Endothelial cell of umbilical vein (primary cell): ENCODE measurements around the gene CCDC116. TPM values are rescaled to one million over a fixed set of nuclear protein-coding genes. Genes with fewer than 3 reads are reported as not detected.

Source experiments
- BruUV-seq: library from RNA; stranded (reverse); fragments of 400-500 nt; replicated peaks from 2 replicates; lab custom pipeline; 2021; lab: Mats Ljungman, UMichigan
- CTCF ChIA-PET: fragments of 300-600, 350-600 bp; sonication (Branson Sonifier 250); formaldehyde crosslinking; loops from one replicate; lab custom pipeline; 2021; ENCODE audit warnings: antibody characterized with exemption, inconsistent platforms; lab: Charles Lee
- POLR2A ChIA-PET: fragments of 300-600, 350-600 bp; sonication (Branson Sonifier 250); formaldehyde crosslinking; loops from one replicate; lab custom pipeline; 2021; ENCODE audit warnings: antibody characterized with exemption, inconsistent platforms; lab: Charles Lee
- DNase-seq: peaks from one replicate; pipeline ENCODE4 v3.0.0-alpha.2; 2011; ENCODE audit warnings: low read depth, low spot score
- FAIRE-seq: peaks from 2 replicates; lab custom pipeline; 2011; peaks lifted over from hg19 to GRCh38; lab: Jason Lieb, UNC
- H2AFZ ChIP-seq: 2 replicates; pipeline ENCODE4 v1.6.0; 2012; ENCODE audit warnings: low read depth, low read length, control low read depth, inconsistent platforms
- H3K27ac ChIP-seq: 2 replicates; pipeline ENCODE4 v1.5.1; 2011; ENCODE audit warnings: low read depth, mild to moderate bottlenecking, control low read depth, low read length, moderate library complexity; ENCODE audit not compliant: insufficient read depth
- H3K27me3 ChIP-seq, 2 experiments: 2 replicates each; pipeline versions ENCODE4 v1.6.0 to v1.6.1; 2011; ENCODE audit warnings: low read length in 2 of 2, mixed read lengths in 1 of 2; ENCODE audit not compliant: control insufficient read depth in 2 of 2, insufficient read depth in 2 of 2
- H3K36me3 ChIP-seq, 2 experiments: 2 replicates in 1 of 2; 3 replicates in 1 of 2; pipeline ENCODE4 v1.5.1; 2011; ENCODE audit warnings: low read length in 2 of 2, mild to moderate bottlenecking in 1 of 2, moderate library complexity in 1 of 2; ENCODE audit not compliant: control insufficient read depth in 2 of 2, insufficient read depth in 2 of 2; ENCODE audit errors: extremely low read depth in 1 of 2
- H3K4me1 ChIP-seq: 3 replicates; pipeline ENCODE4 v1.5.1; 2011; ENCODE audit warnings: mild to moderate bottlenecking, low read length; ENCODE audit not compliant: control insufficient read depth, insufficient read depth; ENCODE audit errors: extremely low read depth
- H3K4me2 ChIP-seq: 2 replicates; pipeline ENCODE4 v1.6.1; 2011; ENCODE audit warnings: low read length, control low read depth, mixed read lengths; ENCODE audit not compliant: insufficient read depth
- H3K4me3 ChIP-seq, 3 experiments: fragments of 200-600 bp in 1 of 3; sonication (generic), shearing (Covaris generic) in 1 of 3; replicated peaks in 1 of 3; 2 replicates each; pipeline ENCODE4 v1.5.1; 2011 to 2016; ENCODE audit warnings: control low read depth in 3 of 3, low read length in 3 of 3, mild to moderate bottlenecking in 2 of 3, inconsistent platforms in 1 of 3, low read depth in 1 of 3, moderate library complexity in 1 of 3; ENCODE audit not compliant: insufficient read depth in 1 of 3
- H3K79me2 ChIP-seq: 2 replicates; pipeline ENCODE4 v1.6.0; 2012; ENCODE audit warnings: low read length, inconsistent platforms; ENCODE audit not compliant: control insufficient read depth, insufficient read depth
- H3K9ac ChIP-seq: replicated peaks from 2 replicates; pipeline ENCODE3; 2011; ENCODE audit warnings: low read length, control low read depth; ENCODE audit not compliant: insufficient read depth; ENCODE audit errors: extremely low read depth
- H3K9me1 ChIP-seq: replicated peaks from 3 replicates; pipeline ENCODE4 v1.6.0; 2011; ENCODE audit warnings: mild to moderate bottlenecking, low read length; ENCODE audit not compliant: control insufficient read depth, insufficient read depth; ENCODE audit errors: extremely low read depth
- H3K9me3 ChIP-seq: replicated peaks from 2 replicates; pipeline ENCODE4 v1.5.1; 2012; ENCODE audit warnings: low read length, inconsistent platforms; ENCODE audit not compliant: control insufficient read depth, insufficient read depth
- H4K20me1 ChIP-seq: replicated peaks from 2 replicates; pipeline ENCODE3; 2011; ENCODE audit warnings: mild to moderate bottlenecking, low read length; ENCODE audit not compliant: control insufficient read depth, insufficient read depth; ENCODE audit errors: extremely low read depth
- CTCF ChIP-seq, 2 donors: IDR thresholded peaks; 1 replicate in 1 of 2; 2 replicates in 1 of 2; pipeline ENCODE4 v1.5.1; 2011; ENCODE audit warnings: low read length in 2 of 2, mild to moderate bottlenecking in 2 of 2, moderate library complexity in 2 of 2, control low read depth in 1 of 2, inconsistent platforms in 1 of 2, low read depth in 1 of 2; ENCODE audit not compliant: insufficient read depth in 1 of 2; ENCODE audit errors: extremely low read depth in 1 of 2
- EZH2 ChIP-seq: IDR thresholded peaks from 2 replicates; pipeline ENCODE4 v1.6.1; 2012; ENCODE audit warnings: borderline replicate concordance, low read depth, mild to moderate bottlenecking, moderate library complexity, low read length, inconsistent platforms; ENCODE audit not compliant: severe bottlenecking
- FOS ChIP-seq: IDR thresholded peaks from 2 replicates; pipeline ENCODE4 v1.6.1; 2011; ENCODE audit warnings: mild to moderate bottlenecking, low read length, moderate library complexity, borderline replicate concordance; ENCODE audit not compliant: insufficient read depth
- GATA2 ChIP-seq: IDR thresholded peaks from 2 replicates; pipeline ENCODE4 v1.7.0; 2011; ENCODE audit warnings: low read depth, mild to moderate bottlenecking, moderate library complexity, mixed read lengths, low read length; ENCODE audit not compliant: insufficient read length, insufficient read depth
- JUN ChIP-seq: IDR thresholded peaks from 2 replicates; pipeline ENCODE4 v1.6.1; 2011; ENCODE audit warnings: borderline replicate concordance, low read depth; ENCODE audit not compliant: insufficient read length, insufficient read depth
- MAX ChIP-seq: IDR thresholded peaks from 2 replicates; pipeline ENCODE4 v1.6.1; 2011; ENCODE audit not compliant: insufficient read depth, insufficient read length
- MYC ChIP-seq: IDR thresholded peaks from one replicate; pipeline ENCODE4 v1.6.1; 2011; ENCODE audit warnings: mild to moderate bottlenecking, low read depth, low read length
- POLR2A ChIP-seq: IDR thresholded peaks from 2 replicates; pipeline ENCODE4 v1.6.1; 2012; ENCODE audit warnings: low read depth, mild to moderate bottlenecking, control low read depth, low read length
- POLR2AphosphoS5 ChIP-seq: IDR thresholded peaks from 2 replicates; pipeline ENCODE4 v1.6.1; 2012; ENCODE audit warnings: low read depth, mild to moderate bottlenecking, control low read depth, low read length, moderate library complexity; ENCODE audit not compliant: insufficient read depth
- dilution Hi-C: fragments of 300-500 bp; cut with MboI; formaldehyde crosslinking; loops from one replicate; pipeline ENCODE4 v1.15.0; 2019; ENCODE audit warnings: low sequenced_read_pairs; ENCODE audit not compliant: extremely low pct_ligation_motif_present
- intact Hi-C: fragments of 100-400 bp; cut with micrococcal nuclease; formaldehyde crosslinking; loops from one replicate; pipeline ENCODE4 v1.10.0; 2022
- polyA plus RNA-seq, 4 experiments: library from polyadenylated mRNA; depleted of rRNA in 3 of 4; stranded (reverse) in 3 of 4; unstranded in 1 of 4; fragments of >200 nt; gene quantifications; 2 replicates each; pipeline versions ENCODE4 v1.2.1 to v1.2.3, GENCODE V29; 2011 to 2012; ENCODE audit warnings: missing spikeins in 1 of 4
- total RNA-seq: library from RNA; stranded (reverse); gene quantifications from 2 replicates; pipeline ENCODE4 v1.2.3, GENCODE V29; 2021

Gene CCDC116
- total and polyA plus RNA-seq, 2 donors (not counting 3 experiments of a cell fraction or from before 2014, with no cell fraction given) = 0.21 to 0.33 TPM

GRCh38 chr22:21590809-21591641 lies 41.5 kb upstream of the CCDC116 start:
- no peak for DNase-seq
- CTCF ChIA-PET = no interaction called here
- no peaks in the 10 kb centered on the region for H3K9me1 ChIP-seq
- FAIRE-seq = no peak
- intact Hi-C loops (no loop called here), dilution Hi-C loops (no loop called here)
- no peak for TF ChIP-seq POLR2A
- TF ChIP-seq FOS = no peak
- TF ChIP-seq MAX = no peak
- TF ChIP-seq EZH2 = no peak
- TF ChIP-seq JUN = no peak
- no peak for TF ChIP-seq GATA2
- no peak for TF ChIP-seq POLR2AphosphoS5
- TF ChIP-seq MYC = no peak
- no peak for TF ChIP-seq CTCF (IDR thresholded peaks at IDR 0.05; ENCODE audit: extremely low read depth in 1 of 2, insufficient read depth in 1 of 2, low read depth in 1 of 2, low read length in 2 of 2)
- peaks cover 9% of the 10 kb centered on the region for H4K20me1 ChIP-seq
- H2AFZ ChIP-seq = no peak overlapping the region
- H3K36me3 ChIP-seq = peaks cover 19 to 32% of the 10 kb centered on the region in 2 experiments
- no peak overlapping the region for H3K4me3 ChIP-seq
- no peaks in the 10 kb centered on the region for H3K4me1 ChIP-seq
- no peak overlapping the region for H3K4me2 ChIP-seq
- no peaks in the 10 kb centered on the region for H3K27me3 ChIP-seq
- no peak overlapping the region for H3K27ac ChIP-seq
- H3K9ac ChIP-seq = no peak overlapping the region
- POLR2A ChIA-PET = interaction anchor here (0.6 kb wide), 1 partner anchor 8 kb away, joined by 3 read pairs; no protein-coding TSS in a partner anchor
- H3K79me2 ChIP-seq = peaks cover 98% of the 10 kb centered on the region
- H3K9me3 ChIP-seq = no peaks in the 10 kb centered on the region
- no TSS peak for BruUV-seq
